Measurements from ENCODE around the gene SERINC3.

SERINC3 gene

GRCh38 chr20:44461142-44461802 lies 60.6 kb downstream of the SERINC3 start:
- no peak for DNase-seq

- no peak for DNase-seq
These were observed 61.1 kb downstream of the SERINC3 start for GRCh38 chr20:44460795-44461141.

- DNase-seq, result no peak
These were observed 62.6 kb downstream of the SERINC3 start for GRCh38 chr20:44459271-44459670.

- DNase-seq, result no peak
These were observed 64.9 kb downstream of the SERINC3 start for GRCh38 chr20:44457016-44457415.

GRCh38 chr20:44456611-44457010 lies 65.3 kb downstream of the SERINC3 start:
- no peak for DNase-seq

GRCh38 chr20:44455126-44455525 lies 66.7 kb downstream of the SERINC3 start:
- no peak for DNase-seq

- no peak for DNase-seq
These were observed 67.4 kb downstream of the SERINC3 start for GRCh38 chr20:44454306-44454963.

GRCh38 chr20:44450903-44451450 lies 70.9 kb downstream of the SERINC3 start:
- no peak for DNase-seq

- no peak for DNase-seq
These were observed 71.5 kb downstream of the SERINC3 start for GRCh38 chr20:44450281-44450889.

GRCh38 chr20:44449864-44450263 lies 72.0 kb downstream of the SERINC3 start:
- no peak for DNase-seq

GRCh38 chr20:44448753-44449546 lies 72.9 kb downstream of the SERINC3 start:
- no peak for DNase-seq

GRCh38 chr20:44447827-44448419 lies 73.9 kb downstream of the SERINC3 start:
- DNase-seq, result no peak
